Motor neuron (in vitro differentiated cells): ENCODE data around the gene PLCG1. TPM values are rescaled to one million over a fixed set of nuclear protein-coding genes. Genes with fewer than 3 reads are reported as not detected.

Experiments used
- ATAC-seq, 8 experiments: fragments of 200-7000 bp; cut with Tn5 transposase; replicated peaks in 6 of 8; 2 replicates each; pipeline ENCODE4 v1.8.0; 2021; ENCODE audit warnings: mild to moderate bottlenecking in 8 of 8, moderate library complexity in 8 of 8
- H3K27ac ChIP-seq, 2 donors: fragments of 250-450 bp; sonication (Bioruptor Pico); 2 replicates each; pipeline ENCODE4 v1.9.0; 2021; ENCODE audit warnings: antibody characterized with exemption in 2 of 2, mild to moderate bottlenecking in 2 of 2, moderate library complexity in 1 of 2
- H3K4me1 ChIP-seq, 2 donors: fragments of 250-450 bp; sonication (Bioruptor Pico); replicated peaks in 1 of 2; 2 replicates each; pipeline ENCODE4 v1.6.1; 2021; ENCODE audit warnings: antibody characterized with exemption in 2 of 2, mild to moderate bottlenecking in 2 of 2, moderate library complexity in 1 of 2
- H3K4me3 ChIP-seq, 5 donors: fragments of 250-450 bp; sonication (Bioruptor Pico); 2 replicates each; pipeline ENCODE4 v1.9.0; 2021; ENCODE audit warnings: antibody characterized with exemption in 5 of 5, mild to moderate bottlenecking in 5 of 5, moderate library complexity in 4 of 5
- WGBS, 10 experiments: fragments of 450-650 bp; shearing (Covaris generic); methylation state at CpG; one replicate each; pipeline ENCODE4 v1.0.0; 2022; 5-methylcytosine and 5-hydroxymethylcytosine counted together
- in situ Hi-C, 9 experiments: fragments of 400-800 bp; cut with MboI; loops; one replicate each; pipeline ENCODE4 v1.15.0; 2021; ENCODE audit warnings: low sequenced_read_pairs in 9 of 9, low pct_unique_long_range_greater_than_20kb in 2 of 9; ENCODE audit not compliant: unreplicated experiment in 9 of 9
- total RNA-seq, 8 experiments: library from RNA; unstranded; fragments of 300-600 nt; gene quantifications; 2 replicates each; pipeline versions ENCODE4 v1.2.3 to v1.2.4, GENCODE V29; 2022

PLCG1 gene
- total RNA-seq: 100 to 1,000 TPM in 2 of 8 experiments, 10 to 100 TPM in 6; 17.4 to 135 (median 83.0) TPM

- Histone ChIP-seq H3K4me3 (peak within 1 kb of the TSS; percentile 86 to 97 (median 95)), H3K27ac (peak within 1 kb of the TSS; percentile 98 to 99), H3K4me1 (peaks cover 34 to 35% of the 10 kb centered on the region in 2 donors)
- peak; percentile 66 to 84 (median 81) for ATAC-seq
- in situ Hi-C loops: no loop called here
- WGBS, 10 experiments: 0 to 20% methylated on average over 2 of the region's 121 CpGs; no CpG with 5 or more reads in 8 of the 10 experiments
Observed at GRCh38 chr20:41136680-41137613, at the start of gene PLCG1. PLCG1 (plus strand) TSS chr20:41137543; CDS start chr20:41137642, 99 bp downstream.

- Histone ChIP-seq H3K4me3 (no peak overlapping the region), H3K27ac (no peak overlapping the region), H3K4me1 (no peaks in the 10 kb centered on the region)
- 43 to 100% (median 89%) methylated on average over 1 to 3 of the region's 3 CpGs for WGBS, 10 experiments
- ATAC-seq: no peak
- in situ Hi-C loops: loop anchor here in 4 of 9 experiments (25.0 kb wide), 1 partner anchor 100 kb away; no protein-coding TSS in a partner anchor
Observed at GRCh38 chr20:41087777-41088176, 49.6 kb upstream of the PLCG1 start.

GRCh38 chr20:41089555-41089954, 47.8 kb upstream of the PLCG1 start:
- H3K27ac ChIP-seq: no peak overlapping the region
- in situ Hi-C loops: loop anchor here in 4 of 9 experiments (25.0 kb wide), 1 partner anchor 102 kb away; no protein-coding TSS in a partner anchor
- WGBS, 10 experiments: 75 to 100% (median 90%) methylated on average over 1 to 3 of the region's 3 CpGs; no CpG with 5 or more reads in 1 of the 10 experiments
- no peaks in the 10 kb centered on the region for H3K4me1 ChIP-seq
- ATAC-seq: no peak
- H3K4me3 ChIP-seq: no peak overlapping the region

- no peaks in the 10 kb centered on the region for H3K4me1 ChIP-seq
- in situ Hi-C loops: loop anchor here in 5 of 9 experiments (10.0 to 25.0 kb wide), 2 partner anchors 105 to 117 kb away; no protein-coding TSS in a partner anchor
- ATAC-seq: peak in 2 of 8 experiments; percentile 9 to 63
- H3K27ac ChIP-seq: no peak overlapping the region
- 77 to 97% (median 92%) methylated on average over 3 to 4 of the region's 4 CpGs for WGBS, 10 experiments
- H3K4me3 ChIP-seq: no peak overlapping the region
Observed at GRCh38 chr20:41091927-41092326, 45.4 kb upstream of the PLCG1 start.

- in situ Hi-C loops: loop anchor here in 5 of 9 experiments (10.0 to 25.0 kb wide), 2 partner anchors 107 to 120 kb away; no protein-coding TSS in a partner anchor
- Histone ChIP-seq H3K4me1 (no peaks in the 10 kb centered on the region), H3K4me3 (no peak overlapping the region), H3K27ac (no peak overlapping the region)
- ATAC-seq: peak in 2 of 8 experiments; percentile 39 to 58
- WGBS, 10 experiments: 100% methylated on average over 1 to 2 of the region's 2 CpGs; no CpG with 5 or more reads in 6 of the 10 experiments
Observed at GRCh38 chr20:41094353-41095055, 42.8 kb upstream of the PLCG1 start.

- Histone ChIP-seq H3K4me3 (no peak overlapping the region), H3K4me1 (no peaks in the 10 kb centered on the region), H3K27ac (no peak overlapping the region)
- 25 to 60% (median 45%) methylated on average over 3 to 7 of the region's 7 CpGs for WGBS, 10 experiments
- ATAC-seq: peak in 6 of 8 experiments; percentile 42 to 76 (median 60)
- in situ Hi-C loops: loop anchor here in 5 of 9 experiments (10.0 to 25.0 kb wide), 2 partner anchors 108 to 121 kb away; no protein-coding TSS in a partner anchor
Observed at GRCh38 chr20:41095110-41095969, 42.0 kb upstream of the PLCG1 start.

GRCh38 chr20:41098703-41099250, 38.6 kb upstream of the PLCG1 start:
- H3K4me3 ChIP-seq: no peak overlapping the region
- H3K27ac ChIP-seq: no peak overlapping the region
- in situ Hi-C loops: loop anchor here in 5 of 9 experiments (10.0 to 25.0 kb wide), 2 partner anchors 111 to 124 kb away; no protein-coding TSS in a partner anchor
- 26 to 96% (median 87%) methylated on average over 1 to 4 of the region's 4 CpGs; no CpG with 5 or more reads in 1 of the 10 experiments for WGBS, 10 experiments
- H3K4me1 ChIP-seq: no peaks in the 10 kb centered on the region
- peak in 2 of 8 experiments; percentile 46 to 58 for ATAC-seq

- Histone ChIP-seq H3K4me3 (no peak overlapping the region), H3K4me1 (no peaks in the 10 kb centered on the region), H3K27ac (no peak overlapping the region)
- WGBS, 10 experiments: 69 to 97% (median 95%) methylated on average over 2 to 9 of the region's 9 CpGs; no CpG with 5 or more reads in 1 of the 10 experiments
- no peak for ATAC-seq
- in situ Hi-C loops: no loop called here
Observed at GRCh38 chr20:41100001-41100480, 37.3 kb upstream of the PLCG1 start.

- no peak overlapping the region for H3K27ac ChIP-seq
- no peak for ATAC-seq
- no peaks in the 10 kb centered on the region for H3K4me1 ChIP-seq
- no peak overlapping the region for H3K4me3 ChIP-seq
- in situ Hi-C loops: no loop called here
- 70 to 100% (median 85%) methylated on average over 1 to 2 of the region's 2 CpGs; no CpG with 5 or more reads in 3 of the 10 experiments for WGBS, 10 experiments
Observed at GRCh38 chr20:41101660-41102059, 35.7 kb upstream of the PLCG1 start.

GRCh38 chr20:41108531-41108930, 28.8 kb upstream of the PLCG1 start:
- ATAC-seq: no peak
- in situ Hi-C loops: no loop called here
- WGBS, 10 experiments: 75 to 100% (median 94%) methylated on average over 1 of the region's 1 CpG; no CpG with 5 or more reads in 4 of the 10 experiments
- H3K4me3 ChIP-seq: no peak overlapping the region
- H3K4me1 ChIP-seq: no peaks in the 10 kb centered on the region
- no peak overlapping the region for H3K27ac ChIP-seq

GRCh38 chr20:41110012-41110411, 27.3 kb upstream of the PLCG1 start:
- H3K27ac ChIP-seq: no peak overlapping the region
- no peak overlapping the region for H3K4me3 ChIP-seq
- H3K4me1 ChIP-seq: no peaks in the 10 kb centered on the region
- ATAC-seq: no peak
- WGBS, 10 experiments: 92 to 100% (median 99%) methylated on average over 1 to 9 of the region's 11 CpGs
- in situ Hi-C loops: no loop called here
